Motor neuron (in vitro differentiated cells): ENCODE data around the gene ZNF469. TPM values are rescaled to one million over a fixed set of nuclear protein-coding genes. Genes with fewer than 3 reads are reported as not detected.

Source experiments
- ATAC-seq, 8 experiments: fragments of 200-7000 bp; cut with Tn5 transposase; replicated peaks in 6 of 8; 2 replicates each; pipeline ENCODE4 v1.8.0; 2021; ENCODE audit warnings: mild to moderate bottlenecking in 8 of 8, moderate library complexity in 8 of 8
- H3K27ac ChIP-seq, 2 donors: fragments of 250-450 bp; sonication (Bioruptor Pico); 2 replicates each; pipeline ENCODE4 v1.9.0; 2021; ENCODE audit warnings: antibody characterized with exemption in 2 of 2, mild to moderate bottlenecking in 2 of 2, moderate library complexity in 1 of 2
- H3K4me1 ChIP-seq, 2 donors: fragments of 250-450 bp; sonication (Bioruptor Pico); replicated peaks in 1 of 2; 2 replicates each; pipeline ENCODE4 v1.6.1; 2021; ENCODE audit warnings: antibody characterized with exemption in 2 of 2, mild to moderate bottlenecking in 2 of 2, moderate library complexity in 1 of 2
- H3K4me3 ChIP-seq, 5 donors: fragments of 250-450 bp; sonication (Bioruptor Pico); 2 replicates each; pipeline ENCODE4 v1.9.0; 2021; ENCODE audit warnings: antibody characterized with exemption in 5 of 5, mild to moderate bottlenecking in 5 of 5, moderate library complexity in 4 of 5
- WGBS, 10 experiments: fragments of 450-650 bp; shearing (Covaris generic); methylation state at CpG; one replicate each; pipeline ENCODE4 v1.0.0; 2022; 5-methylcytosine and 5-hydroxymethylcytosine counted together
- in situ Hi-C, 9 experiments: fragments of 400-800 bp; cut with MboI; loops; one replicate each; pipeline ENCODE4 v1.15.0; 2021; ENCODE audit warnings: low sequenced_read_pairs in 9 of 9, low pct_unique_long_range_greater_than_20kb in 2 of 9; ENCODE audit not compliant: unreplicated experiment in 9 of 9
- total RNA-seq, 8 experiments: library from RNA; unstranded; fragments of 300-600 nt; gene quantifications; 2 replicates each; pipeline versions ENCODE4 v1.2.3 to v1.2.4, GENCODE V29; 2022

The ZNF469 gene
- total RNA-seq, 8 experiments from 2014 or later: 0.13 to 1.0 (median 0.34) TPM

GRCh38 chr16:88401604-88402246 lies 19.0 kb downstream of the ZNF469 start:
- H3K27ac ChIP-seq: no peak overlapping the region
- WGBS, 10 experiments: 19 to 100% (median 57%) methylated on average over 1 to 3 of the region's 3 CpGs
- in situ Hi-C loops: loop anchor here in 1 of 9 experiments (25.0 kb wide), 1 partner anchor 214 kb away; no protein-coding TSS in a partner anchor
- no peak overlapping the region for H3K4me3 ChIP-seq
- no peak for ATAC-seq
- H3K4me1 ChIP-seq: peaks cover 0 to 4% of the 10 kb centered on the region in 2 donors

GRCh38 chr16:88402551-88403240 lies 19.9 kb downstream of the ZNF469 start:
- in situ Hi-C loops: loop anchor here in 1 of 9 experiments (25.0 kb wide), 1 partner anchor 215 kb away; no protein-coding TSS in a partner anchor
- WGBS, 10 experiments: 42 to 91% (median 83%) methylated on average over 2 to 12 of the region's 24 CpGs; no CpG with 5 or more reads in 3 of the 10 experiments
- no peak for ATAC-seq
- Histone ChIP-seq H3K4me1 (peaks cover 0 to 4% of the 10 kb centered on the region in 2 donors), H3K27ac (no peak overlapping the region), H3K4me3 (no peak overlapping the region)

- Histone ChIP-seq H3K27ac (no peak overlapping the region), H3K4me1 (peaks cover 0 to 4% of the 10 kb centered on the region in 2 donors), H3K4me3 (no peak overlapping the region)
- WGBS, 10 experiments: 77 to 84% (median 80%) methylated on average over 2 to 17 of the region's 22 CpGs; no CpG with 5 or more reads in 6 of the 10 experiments
- in situ Hi-C loops: loop anchor here in 1 of 9 experiments (25.0 kb wide), 1 partner anchor 217 kb away; no protein-coding TSS in a partner anchor
- peak in 2 of 8 experiments; percentile 19 to 26 for ATAC-seq
Observed at GRCh38 chr16:88403794-88404581, 21.2 kb downstream of the ZNF469 start.

GRCh38 chr16:88404769-88405168 lies 22.0 kb downstream of the ZNF469 start:
- WGBS, 10 experiments: 70 to 100% methylated on average over 1 to 2 of the region's 6 CpGs; no CpG with 5 or more reads in 8 of the 10 experiments
- in situ Hi-C loops: loop anchor here in 1 of 9 experiments (25.0 kb wide), 1 partner anchor 217 kb away; no protein-coding TSS in a partner anchor
- no peak for ATAC-seq
- H3K4me3 ChIP-seq: no peak overlapping the region
- H3K4me1 ChIP-seq: peaks cover 0 to 4% of the 10 kb centered on the region in 2 donors
- H3K27ac ChIP-seq: no peak overlapping the region

- Histone ChIP-seq H3K27ac (no peak overlapping the region), H3K4me3 (no peak overlapping the region), H3K4me1 (peaks cover 0 to 4% of the 10 kb centered on the region in 2 donors)
- peak; percentile 52 to 95 (median 64) for ATAC-seq
- 0 to 87% (median 35%) methylated on average over 1 to 3 of the region's 29 CpGs; no CpG with 5 or more reads in 6 of the 10 experiments for WGBS, 10 experiments
- in situ Hi-C loops: loop anchor here in 1 of 9 experiments (25.0 kb wide), 1 partner anchor 218 kb away; no protein-coding TSS in a partner anchor
Observed at GRCh38 chr16:88405216-88406060, 22.7 kb downstream of the ZNF469 start.

GRCh38 chr16:88406096-88407041 lies 23.6 kb downstream of the ZNF469 start:
- ATAC-seq: peak in 7 of 8 experiments; percentile 14 to 57 (median 25)
- in situ Hi-C loops: loop anchor here in 1 of 9 experiments (25.0 kb wide), 1 partner anchor 219 kb away; no protein-coding TSS in a partner anchor

GRCh38 chr16:88407042-88407420 lies 24.3 kb downstream of the ZNF469 start:
- in situ Hi-C loops: loop anchor here in 1 of 9 experiments (25.0 kb wide), 1 partner anchor 220 kb away; no protein-coding TSS in a partner anchor
- ATAC-seq: no peak
- Histone ChIP-seq H3K27ac (no peak overlapping the region), H3K4me1 (peaks cover 0 to 4% of the 10 kb centered on the region in 2 donors), H3K4me3 (no peak overlapping the region)
- 83 to 96% (median 90%) methylated on average over 2 to 14 of the region's 20 CpGs; no CpG with 5 or more reads in 5 of the 10 experiments for WGBS, 10 experiments

More at GRCh38 chr16:88406096-88407041, 23.6 kb downstream of the ZNF469 start:
- H3K27ac ChIP-seq: no peak overlapping the region
- peaks cover 0 to 4% of the 10 kb centered on the region in 2 donors for H3K4me1 ChIP-seq
- 39 to 100% (median 61%) methylated on average over 1 to 6 of the region's 39 CpGs; no CpG with 5 or more reads in 6 of the 10 experiments for WGBS, 10 experiments
- no peak overlapping the region for H3K4me3 ChIP-seq

- in situ Hi-C loops: loop anchor here in 1 of 9 experiments (25.0 kb wide), 1 partner anchor 221 kb away; no protein-coding TSS in a partner anchor
- Histone ChIP-seq H3K4me1 (peaks cover 0 to 4% of the 10 kb centered on the region in 2 donors), H3K4me3 (no peak overlapping the region), H3K27ac (no peak overlapping the region)
- no peak for ATAC-seq
- WGBS, 10 experiments: 52 to 100% (median 91%) methylated on average over 1 to 5 of the region's 5 CpGs; no CpG with 5 or more reads in 4 of the 10 experiments
Observed at GRCh38 chr16:88407807-88408206, 25.0 kb downstream of the ZNF469 start.

- no peak for ATAC-seq
- Histone ChIP-seq H3K4me3 (no peak overlapping the region), H3K27ac (no peak overlapping the region), H3K4me1 (peaks cover 0 to 4% of the 10 kb centered on the region in 2 donors)
- in situ Hi-C loops: loop anchor here in 1 of 9 experiments (25.0 kb wide), 1 partner anchor 221 kb away; no protein-coding TSS in a partner anchor
- WGBS, 10 experiments: 82 to 100% (median 88%) methylated on average over 2 to 3 of the region's 15 CpGs; no CpG with 5 or more reads in 7 of the 10 experiments
Observed at GRCh38 chr16:88408561-88409142, 25.9 kb downstream of the ZNF469 start.

- Histone ChIP-seq H3K4me3 (no peak overlapping the region), H3K27ac (no peak overlapping the region), H3K4me1 (peaks cover 0 to 4% of the 10 kb centered on the region in 2 donors)
- in situ Hi-C loops: loop anchor here in 1 of 9 experiments (25.0 kb wide), 1 partner anchor 222 kb away; no protein-coding TSS in a partner anchor
- ATAC-seq: no peak
- WGBS, 10 experiments: 60 to 100% (median 100%) methylated on average over 1 to 4 of the region's 29 CpGs; no CpG with 5 or more reads in 4 of the 10 experiments
Observed at GRCh38 chr16:88409296-88410065, 26.7 kb downstream of the ZNF469 start.
